Measurements from ENCODE around the gene KRTAP4-4. TPM values are rescaled to one million over a fixed set of nuclear protein-coding genes. Genes with fewer than 3 reads are reported as not detected.

Gene KRTAP4-4
- total and polyA plus RNA-seq, 2 of the 4 experiments (the other 2 are of a cell fraction), result not detected

DNA sequence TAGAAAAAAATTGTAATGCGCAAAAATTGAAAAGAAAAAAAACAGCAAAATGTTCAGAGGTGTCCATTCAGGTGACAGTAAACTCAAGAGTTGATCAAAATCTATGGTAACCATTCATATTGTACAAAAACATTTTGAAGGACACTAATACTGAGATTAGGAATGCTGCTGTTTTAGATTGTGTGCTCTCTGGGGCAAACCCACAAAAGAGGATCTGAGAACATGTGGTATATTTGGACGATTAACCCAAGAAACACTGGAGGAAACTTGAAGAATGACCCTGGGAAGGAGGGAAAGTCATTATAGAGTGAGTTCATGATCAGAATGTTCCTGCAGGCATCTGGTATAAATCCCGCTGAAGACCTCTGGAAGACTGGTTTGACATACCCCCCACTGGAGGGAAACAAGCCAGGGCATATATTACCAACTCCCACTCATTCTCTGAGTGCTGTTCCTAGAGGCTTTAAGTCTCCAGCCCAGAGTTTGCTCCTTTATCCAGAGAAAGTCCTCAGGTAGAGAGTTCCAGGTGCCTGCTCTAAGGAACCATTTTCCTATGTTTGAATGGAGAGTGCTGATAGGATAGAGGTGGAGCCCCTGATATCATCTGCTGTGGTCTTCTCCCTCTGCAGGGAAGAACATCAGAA lies 16.3 kb upstream of the KRTAP4-4 start:
- POLR2A ChIA-PET (ENCODE audit: unreplicated experiment), result no interaction called here
- Histone ChIP-seq H3K4me2 (ENCODE audit: low read depth, low read length) (no peak overlapping the region), H3K9ac (ENCODE audit: low read depth, low read length) (no peak overlapping the region), H3K4me1 (ENCODE audit: control insufficient read depth, insufficient read depth, low read length) (peaks cover 3% of the 10 kb centered on the region; the same call in 1 of the 2 replicates), H2BK15ac (ENCODE audit: low read depth, low read length) (no peak overlapping the region), H4K8ac (ENCODE audit: low read depth in 2 of 2, low read length in 2 of 2) (no peak overlapping the region), H3K27ac (ENCODE audit: insufficient read depth, low read length) (no peak overlapping the region), H3K4ac (ENCODE audit: low read depth, low read length) (no peak overlapping the region), H2AFZ (replicated peaks; ENCODE audit: low read length, poor library complexity) (no peak overlapping the region), H2BK20ac (ENCODE audit: low read depth, low read length) (no peak overlapping the region), H3K9me3 (ENCODE audit: control insufficient read depth, insufficient read depth, low read length) (no peaks in the 10 kb centered on the region), H4K5ac (ENCODE audit: low read depth, low read length) (no peak overlapping the region), H2AK9ac (replicated peaks; ENCODE audit: low read depth, low read length, poor library complexity) (no peak overlapping the region), H2BK120ac (ENCODE audit: low read depth, low read length) (no peak overlapping the region), H3K14ac (replicated peaks; ENCODE audit: low read depth, low read length) (no peak overlapping the region), H2AK5ac (ENCODE audit: low read depth, low read length) (no peak overlapping the region), H3K23ac (ENCODE audit: low read depth, low read length) (no peak overlapping the region), H3K79me1 (ENCODE audit: low read depth in 1 of 2, low read length in 2 of 2) (no peaks in the 10 kb centered on the region), H3K56ac (ENCODE audit: extremely low read depth, insufficient read depth, low read length) (no peak overlapping the region), H3K4me3 (ENCODE audit: insufficient read depth, low read depth, low read length) (no peak overlapping the region), H3K9me1 (ENCODE audit: insufficient read depth, low read length) (no peaks in the 10 kb centered on the region; the same call in 1 of the 2 replicates), H3K27me3 (ENCODE audit: control insufficient read depth, insufficient read depth, low read length) (no peaks in the 10 kb centered on the region; the same call in 1 of the 2 replicates), H4K20me1 (ENCODE audit: insufficient read depth, low read length) (no peaks in the 10 kb centered on the region), H3K18ac (ENCODE audit: low read depth, low read length) (no peak overlapping the region), H4K91ac (ENCODE audit: insufficient read depth, low read depth, low read length) (no peak overlapping the region), H3K36me3 (ENCODE audit: control insufficient read depth, insufficient read depth, low read length) (no peaks in the 10 kb centered on the region), H2BK5ac (ENCODE audit: low read depth, low read length, poor library complexity, severe bottlenecking) (no peak overlapping the region)
- dilution Hi-C loops (cut with HindIII; ENCODE audit: low sequenced_read_pairs, unreplicated experiment) (no loop called here), in situ Hi-C loops (cut with MboI; ENCODE audit: low sequenced_read_pairs) (no loop called here), intact Hi-C loops (cut with micrococcal nuclease) (no loop called here)
- DNase-seq (no peak), ATAC-seq (ENCODE audit: low read depth) (no peak)
- BruUV-seq (replicated peaks), result no TSS peak
- CTCF ChIA-PET, result no interaction called here
- TF ChIP-seq BHLHE40 (IDR thresholded peaks at IDR 0.05; ENCODE audit: low read depth, low read length) (no peak), MAZ (IDR thresholded peaks at IDR 0.05; ENCODE audit: borderline replicate concordance, low read depth, low read length) (no peak), MAFK (IDR thresholded peaks at IDR 0.05; ENCODE audit: low read depth, low read length) (no peak), RAD21 (IDR thresholded peaks at IDR 0.05; ENCODE audit: low read length) (no peak), CEBPB (IDR thresholded peaks at IDR 0.05; ENCODE audit: low read depth, low read length) (no peak), FOS (IDR thresholded peaks at IDR 0.05; ENCODE audit: low read depth, low read length) (no peak), NFE2L2 (IDR thresholded peaks at IDR 0.05; ENCODE audit: low read depth, low read length) (no peak)
- TF ChIP-seq, protein P1, sequence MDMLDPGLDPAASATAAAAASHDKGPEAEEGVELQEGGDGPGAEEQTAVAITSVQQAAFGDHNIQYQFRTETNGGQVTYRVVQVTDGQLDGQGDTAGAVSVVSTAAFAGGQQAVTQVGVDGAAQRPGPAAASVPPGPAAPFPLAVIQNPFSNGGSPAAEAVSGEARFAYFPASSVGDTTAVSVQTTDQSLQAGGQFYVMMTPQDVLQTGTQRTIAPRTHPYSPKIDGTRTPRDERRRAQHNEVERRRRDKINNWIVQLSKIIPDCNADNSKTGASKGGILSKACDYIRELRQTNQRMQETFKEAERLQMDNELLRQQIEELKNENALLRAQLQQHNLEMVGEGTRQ (IDR thresholded peaks at IDR 0.05; ENCODE audit: low read depth, low read length), result no peak
- WGBS, 2 experiments (ENCODE audit: extremely low coverage in 2 of 2, insufficient read length in 1 of 2), result no CpG with 5 or more reads among the region's 3 CpGs
